Measurements from ENCODE around the gene NDOR1. TPM values are rescaled to one million over a fixed set of nuclear protein-coding genes. Genes with fewer than 3 reads are reported as not detected.

NDOR1 gene
- total and polyA plus RNA-seq, 4 donors: 4.5 to 22.0 (median 12.0) TPM

GRCh38 chr9:137175345-137175961, 30.0 kb upstream of the NDOR1 start:
- H3K9ac ChIP-seq (ENCODE audit: insufficient read depth in 1 of 2, low read length in 2 of 2): no peak overlapping the region
- no peaks in the 10 kb centered on the region for H3K9me3 ChIP-seq (ENCODE audit: control insufficient read depth in 4 of 4, insufficient read depth in 3 of 4, low read length in 3 of 4)
- peaks cover 0 to 5% (median 0%) of the 10 kb centered on the region in 5 donors for H3K4me1 ChIP-seq (ENCODE audit: control insufficient read depth in 5 of 5, insufficient read depth in 5 of 5, low read length in 5 of 5)
- H3K36me3 ChIP-seq (ENCODE audit: control insufficient read depth in 4 of 4, insufficient read depth in 4 of 4, low read length in 4 of 4): peaks cover 0 to 32% (median 2%) of the 10 kb centered on the region in 4 donors
- TF ChIP-seq, protein P1, sequence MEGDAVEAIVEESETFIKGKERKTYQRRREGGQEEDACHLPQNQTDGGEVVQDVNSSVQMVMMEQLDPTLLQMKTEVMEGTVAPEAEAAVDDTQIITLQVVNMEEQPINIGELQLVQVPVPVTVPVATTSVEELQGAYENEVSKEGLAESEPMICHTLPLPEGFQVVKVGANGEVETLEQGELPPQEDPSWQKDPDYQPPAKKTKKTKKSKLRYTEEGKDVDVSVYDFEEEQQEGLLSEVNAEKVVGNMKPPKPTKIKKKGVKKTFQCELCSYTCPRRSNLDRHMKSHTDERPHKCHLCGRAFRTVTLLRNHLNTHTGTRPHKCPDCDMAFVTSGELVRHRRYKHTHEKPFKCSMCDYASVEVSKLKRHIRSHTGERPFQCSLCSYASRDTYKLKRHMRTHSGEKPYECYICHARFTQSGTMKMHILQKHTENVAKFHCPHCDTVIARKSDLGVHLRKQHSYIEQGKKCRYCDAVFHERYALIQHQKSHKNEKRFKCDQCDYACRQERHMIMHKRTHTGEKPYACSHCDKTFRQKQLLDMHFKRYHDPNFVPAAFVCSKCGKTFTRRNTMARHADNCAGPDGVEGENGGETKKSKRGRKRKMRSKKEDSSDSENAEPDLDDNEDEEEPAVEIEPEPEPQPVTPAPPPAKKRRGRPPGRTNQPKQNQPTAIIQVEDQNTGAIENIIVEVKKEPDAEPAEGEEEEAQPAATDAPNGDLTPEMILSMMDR (IDR thresholded peaks at IDR 0.05; ENCODE audit: control extremely low read depth, extremely low read depth): no peak
- no peak overlapping the region for H3K27ac ChIP-seq (ENCODE audit: low read depth in 1 of 2, low read length in 1 of 2)
- H3K27me3 ChIP-seq (ENCODE audit: control insufficient read depth in 3 of 3, insufficient read depth in 3 of 3, low read length in 2 of 3): peaks cover 0 to 7% (median 6%) of the 10 kb centered on the region in 3 donors
- ATAC-seq (ENCODE audit: insufficient read depth, low FRiP score) (no peak), DNase-seq (no peak)
- 37 to 51% methylated on average over 33 of the region's 33 CpGs for WGBS, 2 donors
- no peak overlapping the region for H3K4me3 ChIP-seq

DNA sequence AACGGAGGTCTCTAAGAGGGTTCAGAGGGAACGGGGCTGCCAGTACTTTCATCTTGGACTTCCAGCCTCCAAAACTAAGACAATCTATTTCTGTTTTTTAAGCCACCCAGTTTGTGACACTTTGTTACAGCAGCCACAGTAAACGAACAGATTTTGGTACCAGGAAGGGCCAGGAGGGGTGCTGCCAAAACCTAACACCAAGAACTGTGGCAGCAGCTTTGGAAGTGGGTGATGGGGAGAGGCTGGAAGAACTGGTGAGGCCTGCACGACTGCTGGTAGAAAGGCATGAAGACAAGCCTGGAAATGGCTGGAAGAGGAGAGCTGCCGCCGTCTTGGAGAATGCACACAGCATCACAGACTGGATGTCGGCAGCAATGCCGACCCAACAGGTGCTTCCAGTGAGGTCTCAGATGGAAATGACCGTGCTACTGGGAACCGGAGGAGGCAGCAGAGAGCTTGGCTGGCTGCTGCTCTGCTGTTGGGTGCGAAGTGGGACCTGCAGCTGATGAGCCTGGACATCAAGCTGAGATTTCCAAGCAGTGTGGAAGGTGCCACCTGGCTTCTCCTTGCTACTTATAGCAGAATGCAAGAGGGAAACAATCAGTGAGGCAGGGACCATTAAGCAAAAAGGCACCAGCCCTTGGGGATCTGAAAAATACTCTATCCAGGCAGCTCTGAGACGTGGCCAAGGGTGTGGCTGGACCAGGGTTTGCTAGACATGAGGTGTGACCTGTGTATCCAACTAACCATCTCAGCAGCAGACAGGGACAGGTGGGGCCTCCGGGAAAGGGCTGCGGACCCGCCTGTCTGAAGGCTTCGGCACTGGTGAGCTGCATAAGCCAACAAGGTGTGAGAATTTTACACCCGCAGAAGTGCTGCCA, 29.0 kb upstream of the NDOR1 start:
- Histone ChIP-seq H3K9ac (ENCODE audit: insufficient read depth in 1 of 2, low read length in 2 of 2) (no peak overlapping the region), H3K4me1 (ENCODE audit: control insufficient read depth in 5 of 5, insufficient read depth in 5 of 5, low read length in 5 of 5) (peaks cover 0 to 5% (median 0%) of the 10 kb centered on the region in 5 donors), H3K27ac (ENCODE audit: low read depth in 1 of 2, low read length in 1 of 2) (no peak overlapping the region), H3K36me3 (ENCODE audit: control insufficient read depth in 4 of 4, insufficient read depth in 4 of 4, low read length in 4 of 4) (peaks cover 0 to 43% (median 7%) of the 10 kb centered on the region in 4 donors), H3K27me3 (ENCODE audit: control insufficient read depth in 3 of 3, insufficient read depth in 3 of 3, low read length in 2 of 3) (no peaks in the 10 kb centered on the region), H3K4me3 (no peak overlapping the region), H3K9me3 (ENCODE audit: control insufficient read depth in 4 of 4, insufficient read depth in 3 of 4, low read length in 3 of 4) (no peaks in the 10 kb centered on the region)
- TF ChIP-seq, protein P1 (IDR thresholded peaks at IDR 0.05; ENCODE audit: control extremely low read depth, extremely low read depth): no peak
- ATAC-seq (ENCODE audit: insufficient read depth, low FRiP score) (no peak), DNase-seq (no peak)
- 60 to 62% methylated on average over 17 of the region's 17 CpGs for WGBS, 2 donors

DNA sequence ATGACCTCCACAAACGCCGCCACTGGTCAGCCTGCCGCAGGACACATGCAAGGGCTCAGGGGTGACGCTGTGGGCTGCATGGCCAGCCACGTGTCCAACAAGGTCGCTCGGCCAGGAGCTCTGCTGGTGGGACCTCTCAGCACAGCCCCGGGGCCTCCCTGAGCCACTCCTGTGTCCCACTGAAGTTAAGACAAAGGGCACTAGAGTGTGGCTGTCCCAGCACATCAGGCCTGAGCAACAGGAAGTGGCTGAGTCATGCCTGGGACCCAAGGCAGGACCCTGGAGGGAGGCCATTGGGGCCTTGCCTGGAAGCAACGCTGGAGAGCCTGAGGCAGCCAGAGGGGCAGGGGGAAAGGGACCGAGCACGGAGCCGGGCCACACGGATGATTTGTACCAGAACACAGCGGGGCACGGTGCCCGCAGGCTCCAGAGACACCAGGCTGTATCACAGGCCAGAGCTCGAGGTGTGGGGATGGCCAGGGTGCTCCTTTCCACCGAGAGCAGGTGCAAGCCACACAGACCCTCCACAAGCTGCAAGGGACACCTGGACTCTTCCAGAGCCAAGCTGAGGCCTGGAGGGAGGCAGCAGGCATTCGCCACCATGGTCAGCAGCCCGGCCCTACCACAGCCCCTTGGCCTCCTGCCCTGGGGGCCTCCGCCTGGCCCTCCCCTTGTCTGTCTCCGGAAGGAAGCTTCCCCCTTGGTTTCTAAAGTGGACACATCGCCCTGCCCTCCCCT, 27.1 kb upstream of the NDOR1 start:
- Histone ChIP-seq H3K9me3 (ENCODE audit: control insufficient read depth in 4 of 4, insufficient read depth in 3 of 4, low read length in 3 of 4) (peaks cover 0 to 2% (median 0%) of the 10 kb centered on the region in 4 donors), H3K27ac (ENCODE audit: low read depth in 1 of 2, low read length in 1 of 2) (no peak overlapping the region), H3K4me1 (ENCODE audit: control insufficient read depth in 5 of 5, insufficient read depth in 5 of 5, low read length in 5 of 5) (peaks cover 0 to 5% (median 0%) of the 10 kb centered on the region in 5 donors), H3K4me3 (no peak overlapping the region), H3K36me3 (ENCODE audit: control insufficient read depth in 4 of 4, insufficient read depth in 4 of 4, low read length in 4 of 4) (peaks cover 8 to 58% (median 17%) of the 10 kb centered on the region in 4 donors), H3K9ac (ENCODE audit: insufficient read depth in 1 of 2, low read length in 2 of 2) (no peak overlapping the region), H3K27me3 (ENCODE audit: control insufficient read depth in 3 of 3, insufficient read depth in 3 of 3, low read length in 2 of 3) (no peaks in the 10 kb centered on the region)
- TF ChIP-seq, protein P1 (IDR thresholded peaks at IDR 0.05; ENCODE audit: control extremely low read depth, extremely low read depth): no peak
- 92 to 93% methylated on average over 23 of the region's 23 CpGs for WGBS, 2 donors
- ATAC-seq (ENCODE audit: insufficient read depth, low FRiP score): no peak
- DNase-seq: no peak
